HK-2 (cell line): ENCODE measurements around the gene OGDH.
"Not testable (repeated sequence)": the region's sequence is repeated elsewhere in the genome, so short reads cannot be mapped to it uniquely, and the experiment has no call there.

Experiments used
- DNase-seq: peaks from one replicate; pipeline ENCODE4 v3.0.0-alpha.2; 2018; ENCODE audit not compliant: unreplicated experiment

OGDH gene

GRCh38 chr7:44580945-44581878 is 25.2 kb upstream of the OGDH start:
- no peak for DNase-seq

DNA sequence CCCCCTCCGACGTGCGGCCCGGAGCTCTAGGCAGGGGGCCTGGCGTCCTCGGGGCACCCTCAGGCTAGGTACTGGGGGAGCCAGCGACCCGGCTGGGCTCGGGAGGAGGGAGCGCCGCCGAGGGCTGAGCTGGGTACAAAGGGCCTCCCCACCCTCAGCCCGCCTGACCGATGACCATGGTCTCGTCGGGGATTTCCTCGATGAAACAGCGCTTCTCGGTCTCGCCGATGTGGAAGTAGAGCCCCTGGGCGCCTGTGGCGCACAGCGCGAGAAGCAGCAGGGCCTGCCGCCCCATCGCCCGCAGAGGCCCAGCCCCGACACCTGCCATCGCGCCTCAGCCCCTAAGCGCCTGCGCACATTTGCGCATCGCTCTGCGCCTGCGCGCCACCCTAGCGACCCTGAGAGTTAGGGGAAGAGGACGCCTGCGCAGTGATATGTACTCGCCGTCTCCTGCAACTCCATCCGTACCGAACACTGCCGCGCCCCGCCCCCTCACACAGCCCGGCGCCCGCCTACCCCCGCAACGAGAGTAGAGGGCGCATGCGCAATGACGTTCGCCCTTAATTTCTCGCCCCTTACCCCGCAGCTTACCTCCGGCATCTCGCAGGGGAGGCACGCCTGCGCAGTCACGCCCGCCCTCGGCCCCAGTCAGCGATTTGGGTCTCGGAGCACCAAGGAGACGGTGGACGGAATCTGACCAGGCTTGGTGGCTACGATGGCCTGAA is 24.4 kb upstream of the OGDH start, which contains the start of gene TMED4:
Gene TMED4 (minus strand): TSS at position 353 of the 725 bp plus-strand sequence. CDS start 25 bp downstream, at position 328.
- DNase-seq = peak; percentile 100

DNA sequence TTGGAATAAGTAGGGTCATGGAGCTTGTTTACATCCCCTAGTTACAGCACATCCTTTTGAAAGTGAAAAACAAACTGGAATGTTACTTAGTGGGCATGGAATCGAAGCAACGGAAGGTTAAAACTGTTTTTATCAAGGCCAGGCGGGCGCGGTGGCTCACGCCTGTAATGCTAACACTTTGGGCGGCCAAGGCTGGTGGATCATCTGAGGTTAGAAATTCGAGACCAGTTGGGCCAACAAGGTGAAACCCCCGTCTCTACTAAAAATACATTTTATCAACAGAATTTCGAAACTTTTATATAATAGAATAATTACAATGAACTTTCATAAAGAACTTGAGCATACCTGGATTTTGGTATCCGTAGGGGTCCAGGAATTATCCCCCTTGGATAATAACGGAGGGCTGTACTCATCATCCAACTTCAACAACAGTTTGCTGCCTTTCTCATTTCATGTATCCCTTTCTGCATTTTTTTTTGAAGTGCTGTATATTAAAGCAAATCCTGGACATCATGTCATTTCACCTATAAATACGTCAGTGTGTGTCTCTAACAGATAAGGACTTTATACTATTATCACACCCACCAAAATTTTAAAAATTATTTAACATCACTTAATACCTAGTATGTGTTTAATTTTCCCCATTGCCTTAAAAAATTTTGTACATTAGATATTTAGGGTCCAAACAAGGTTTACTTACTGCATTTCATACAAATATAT is 23.1 kb upstream of the OGDH start:
- no peak for DNase-seq

DNA sequence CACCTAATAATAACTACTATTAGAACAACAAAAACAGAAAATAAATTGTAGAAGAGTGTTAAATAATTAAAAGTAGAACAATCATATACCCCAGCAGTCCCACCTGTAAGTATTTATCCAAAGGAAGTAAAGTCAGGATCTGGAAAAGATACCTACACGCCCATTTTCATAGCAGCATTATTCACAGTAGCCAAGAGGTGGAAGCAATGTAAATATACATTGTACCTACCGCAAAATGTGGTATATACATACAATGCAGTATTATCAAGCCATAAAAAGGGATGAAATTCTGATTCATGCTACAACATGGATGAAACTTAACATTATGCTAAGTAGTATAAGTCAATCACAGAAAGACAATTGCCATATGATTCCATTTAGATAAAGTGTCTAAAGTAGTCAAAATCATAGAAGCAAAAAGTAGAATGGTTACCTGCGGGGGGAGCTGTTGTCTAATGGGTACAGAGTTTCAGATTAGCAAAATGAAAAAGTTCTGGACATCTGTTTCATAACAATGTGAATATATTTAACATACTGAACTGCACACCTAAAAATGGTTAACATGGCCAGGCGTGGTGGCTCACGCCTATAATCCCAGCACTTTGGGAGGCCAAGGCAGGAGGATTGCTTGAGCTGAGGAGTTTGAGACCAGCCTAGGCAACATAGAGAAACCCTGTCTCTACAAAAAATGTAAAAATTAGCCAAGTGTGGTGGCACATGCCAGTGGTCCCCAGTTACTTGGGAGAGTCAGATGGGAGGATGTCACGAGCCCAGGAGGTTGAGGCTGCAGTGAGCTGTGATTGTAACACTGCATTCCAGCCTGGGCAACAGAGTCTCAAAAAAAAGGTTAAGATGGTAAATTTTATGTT is 18.4 kb upstream of the OGDH start:
- DNase-seq = no peak

- no peak for DNase-seq
These were observed 15.5 kb upstream of the OGDH start for GRCh38 chr7:44590910-44591309.

DNA sequence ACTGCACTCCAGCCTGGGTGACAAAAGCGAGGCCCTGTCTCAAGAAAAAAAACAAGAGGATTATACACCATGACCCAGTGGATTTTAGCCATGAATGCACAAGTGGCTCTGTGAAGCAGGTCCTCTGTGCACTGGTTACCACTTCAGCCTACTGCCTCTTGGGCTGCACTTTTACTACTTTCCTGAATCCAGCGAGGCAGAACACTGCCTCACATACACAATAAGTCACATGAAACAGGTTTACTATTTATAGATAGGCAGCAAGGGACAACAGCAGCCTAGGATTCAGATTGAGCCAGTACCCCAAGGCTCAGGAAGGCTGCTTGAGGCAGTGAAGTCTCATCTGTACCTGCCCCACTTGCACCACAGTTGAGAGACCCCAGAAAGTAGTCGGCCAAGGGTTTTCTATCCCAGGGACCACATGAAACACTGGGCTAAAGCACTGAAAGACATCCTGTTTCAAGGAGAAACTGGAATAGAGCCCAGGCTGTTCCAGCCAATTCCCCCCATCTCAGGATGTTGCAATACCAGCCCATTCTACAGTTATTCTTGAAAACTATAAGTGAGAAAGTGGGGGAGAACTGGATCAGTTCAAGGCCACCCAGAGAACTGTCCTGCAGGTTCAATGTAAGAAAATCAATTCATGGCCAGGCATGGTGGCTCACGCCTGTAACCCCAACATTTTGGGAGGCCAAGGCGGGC is 10.3 kb upstream of the OGDH start:
- DNase-seq = no peak

- DNase-seq = not testable (repeated sequence)
These were observed 9.2 kb upstream of the OGDH start for GRCh38 chr7:44597181-44597580.

- no peak for DNase-seq
These were observed 7.2 kb upstream of the OGDH start for GRCh38 chr7:44599222-44599621.

DNA sequence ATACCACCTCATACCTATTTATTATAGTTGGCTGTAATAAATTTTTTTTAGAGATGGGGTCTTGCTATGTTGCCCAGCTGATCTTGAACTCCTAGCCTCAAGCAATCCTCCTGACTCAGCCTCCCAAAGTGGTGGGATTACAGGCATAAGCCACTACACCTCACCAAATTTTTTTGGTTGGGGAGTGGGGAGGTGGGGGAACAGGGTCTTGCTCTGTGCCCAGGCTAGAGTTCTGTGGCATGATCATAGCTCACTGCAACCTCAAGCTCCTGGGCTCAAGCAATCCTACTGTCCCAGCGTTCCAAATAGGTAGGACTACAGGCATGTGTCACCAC is 3.9 kb upstream of the OGDH start:
- DNase-seq = no peak

DNA sequence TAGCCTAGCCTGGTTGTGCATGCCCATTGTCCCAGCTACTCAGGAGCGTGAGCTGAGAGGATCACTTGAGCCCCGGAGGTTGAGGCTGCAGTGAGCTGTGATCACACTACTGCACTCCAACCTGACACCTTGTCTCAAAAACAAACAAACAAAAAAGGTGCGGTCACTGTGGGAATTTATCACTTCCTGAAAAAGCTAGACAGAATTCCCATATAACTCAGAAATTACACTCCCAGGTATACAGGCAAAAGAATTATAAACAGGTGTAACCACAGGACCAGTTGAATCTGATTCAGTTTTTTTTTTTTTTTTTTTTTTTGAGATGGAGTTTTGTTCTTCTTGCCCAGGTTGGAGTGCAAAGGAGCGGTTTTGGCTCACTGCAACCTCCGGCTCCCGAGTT is 3.2 kb upstream of the OGDH start:
- no peak for DNase-seq

DNA sequence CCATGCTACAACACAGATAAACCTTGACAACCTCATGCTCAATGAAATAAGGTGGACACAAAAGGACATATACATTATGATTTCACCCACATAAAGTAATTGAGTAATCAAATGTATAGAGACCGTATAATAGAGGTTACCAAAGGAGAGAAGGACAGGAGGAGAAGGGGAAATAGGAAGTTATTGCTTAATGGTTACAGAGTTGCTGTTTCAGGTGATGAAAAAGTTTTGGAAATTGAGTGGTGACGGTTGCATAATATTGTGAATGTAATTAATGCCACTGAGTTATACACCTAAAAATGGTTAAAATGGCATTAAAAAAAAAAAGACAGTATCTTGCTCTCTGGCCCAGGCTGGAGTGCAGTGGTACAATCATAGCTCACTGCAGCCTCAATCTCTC is 1.5 kb upstream of the OGDH start:
- DNase-seq = no peak

GRCh38 chr7:44607141-44608068 is 978 bp downstream of the OGDH start:
- no peak for DNase-seq

DNA sequence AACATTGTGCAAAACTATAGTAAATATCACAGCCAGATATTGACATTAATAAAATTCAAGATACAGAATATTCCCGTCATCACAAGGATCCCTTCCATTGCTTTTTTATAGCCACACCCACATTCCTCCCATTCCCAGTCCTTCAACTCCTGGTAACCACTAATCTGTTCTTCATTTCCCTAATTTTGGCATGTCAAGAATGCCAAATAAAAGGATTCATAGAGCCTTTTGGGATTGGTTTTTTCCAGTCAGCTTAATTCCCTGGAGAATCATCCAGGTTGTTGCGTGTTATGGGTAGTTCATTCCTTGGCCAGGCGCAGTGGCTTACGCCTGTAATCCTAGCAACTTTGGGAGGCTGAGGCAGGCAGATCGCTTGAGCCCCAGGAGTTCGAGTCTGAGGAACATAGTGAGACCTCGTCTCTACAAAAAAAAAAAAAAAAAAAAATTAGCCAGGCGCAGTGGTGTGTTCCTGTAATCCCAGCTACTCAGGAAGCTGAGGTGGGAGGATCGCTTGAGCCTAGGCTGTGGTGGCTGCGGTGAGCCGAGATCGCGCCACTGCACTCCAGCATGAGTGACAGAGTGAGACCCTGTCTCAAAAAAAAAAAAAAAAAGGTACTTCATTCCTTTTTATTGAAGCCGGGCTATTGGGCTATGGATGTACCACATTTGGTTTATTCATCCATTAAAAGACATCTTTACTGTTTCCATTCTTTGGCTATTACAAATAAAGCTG is 2.7 kb downstream of the OGDH start:
- no peak for DNase-seq

GRCh38 chr7:44609829-44610228 is 3.4 kb downstream of the OGDH start:
- no peak for DNase-seq

GRCh38 chr7:44615149-44615611 is 8.8 kb downstream of the OGDH start:
- no peak for DNase-seq

- no peak for DNase-seq
These were observed 9.4 kb downstream of the OGDH start for GRCh38 chr7:44615793-44616192.

DNA sequence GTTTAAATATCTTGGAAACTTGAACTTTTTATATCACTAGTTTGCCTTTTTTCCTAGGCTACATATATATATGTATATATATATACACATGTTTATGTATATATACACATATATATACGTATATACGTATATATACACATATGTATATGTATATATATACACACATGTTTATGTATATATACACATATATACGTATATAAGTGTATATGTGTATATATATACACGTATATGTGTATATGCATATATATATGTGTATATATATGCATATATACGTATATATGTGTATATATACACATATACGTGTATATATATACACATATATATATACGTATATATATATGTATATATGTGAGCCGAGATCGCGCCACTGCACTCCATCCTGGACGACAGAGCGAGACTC is 10.1 kb downstream of the OGDH start:
- no peak for DNase-seq

GRCh38 chr7:44617225-44617890 is 10.9 kb downstream of the OGDH start:
- no peak for DNase-seq
